ENCODE data around the gene HNRNPC.

DNA sequence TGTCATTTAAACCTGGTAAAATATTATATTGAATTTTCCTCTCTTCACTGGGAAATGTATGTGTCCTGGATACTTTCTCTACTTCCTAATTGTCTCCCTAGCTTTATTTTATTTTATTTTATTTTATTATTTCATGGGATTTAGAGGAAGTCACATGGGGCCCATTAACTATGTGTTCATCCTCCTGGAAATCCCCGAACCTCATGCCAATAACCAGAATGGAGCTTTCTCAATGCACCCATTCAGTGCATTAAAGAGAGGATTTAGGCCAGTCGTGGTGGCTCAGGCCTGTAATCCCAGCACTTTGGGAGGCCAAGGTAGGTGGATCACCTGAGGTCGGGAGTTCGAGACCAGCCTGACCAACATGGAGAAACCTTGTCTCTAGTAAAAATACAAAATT, 9.4 kb upstream of the HNRNPC start:
- TF ChIP-seq, protein P1, sequence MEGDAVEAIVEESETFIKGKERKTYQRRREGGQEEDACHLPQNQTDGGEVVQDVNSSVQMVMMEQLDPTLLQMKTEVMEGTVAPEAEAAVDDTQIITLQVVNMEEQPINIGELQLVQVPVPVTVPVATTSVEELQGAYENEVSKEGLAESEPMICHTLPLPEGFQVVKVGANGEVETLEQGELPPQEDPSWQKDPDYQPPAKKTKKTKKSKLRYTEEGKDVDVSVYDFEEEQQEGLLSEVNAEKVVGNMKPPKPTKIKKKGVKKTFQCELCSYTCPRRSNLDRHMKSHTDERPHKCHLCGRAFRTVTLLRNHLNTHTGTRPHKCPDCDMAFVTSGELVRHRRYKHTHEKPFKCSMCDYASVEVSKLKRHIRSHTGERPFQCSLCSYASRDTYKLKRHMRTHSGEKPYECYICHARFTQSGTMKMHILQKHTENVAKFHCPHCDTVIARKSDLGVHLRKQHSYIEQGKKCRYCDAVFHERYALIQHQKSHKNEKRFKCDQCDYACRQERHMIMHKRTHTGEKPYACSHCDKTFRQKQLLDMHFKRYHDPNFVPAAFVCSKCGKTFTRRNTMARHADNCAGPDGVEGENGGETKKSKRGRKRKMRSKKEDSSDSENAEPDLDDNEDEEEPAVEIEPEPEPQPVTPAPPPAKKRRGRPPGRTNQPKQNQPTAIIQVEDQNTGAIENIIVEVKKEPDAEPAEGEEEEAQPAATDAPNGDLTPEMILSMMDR (conservative IDR thresholded peaks at IDR 0.05 in 1 of 2, IDR thresholded peaks at IDR 0.05 in 1 of 2; ENCODE audit: low read depth in 1 of 2, low read length in 2 of 2) = no peak
- TF ChIP-seq EZH2 (IDR thresholded peaks at IDR 0.05; ENCODE audit: low read length, missing control alignments) = no peak

Data from fibroblast of lung (primary cell).